Kidney (tissue), 14 donors: ENCODE results near the gene OAS3. TPM values are rescaled to one million over a fixed set of nuclear protein-coding genes. Genes with fewer than 3 reads are reported as not detected.

ENCODE experiments used
- DNase-seq, 5 donors: peaks; one replicate each; pipeline ENCODE4 v3.0.0-alpha.2; 2013 to 2020
- FAIRE-seq: peaks from 2 replicates; lab custom pipeline; 2012; peaks lifted over from hg19 to GRCh38; lab: Jason Lieb, UNC
- H3K27ac ChIP-seq, 2 donors: one replicate each; pipeline ENCODE4 v1.7.0; 2013; ENCODE audit warnings: low read depth in 2 of 2, low read length in 2 of 2, inconsistent platforms in 1 of 2
- H3K27me3 ChIP-seq: one replicate; pipeline ENCODE4 v1.7.1; 2013; ENCODE audit warnings: low read length, inconsistent platforms; ENCODE audit not compliant: control insufficient read depth, insufficient read depth
- H3K36me3 ChIP-seq, 3 donors: one replicate each; pipeline versions ENCODE4 v1.7.0 to v1.7.1; 2013; ENCODE audit warnings: low read length in 3 of 3, control low read depth in 1 of 3, inconsistent platforms in 1 of 3; ENCODE audit not compliant: insufficient read depth in 3 of 3, control insufficient read depth in 2 of 3
- H3K4me1 ChIP-seq, 3 donors: one replicate each; pipeline versions ENCODE4 v1.7.0 to v1.7.1; 2013; ENCODE audit warnings: low read length in 3 of 3, inconsistent platforms in 1 of 3, low read depth in 1 of 3; ENCODE audit not compliant: control insufficient read depth in 2 of 3, insufficient read depth in 2 of 3
- H3K4me3 ChIP-seq, 3 donors: one replicate each; pipeline versions ENCODE4 v1.7.0 to v1.8.1; 2013; ENCODE audit warnings: low read length in 3 of 3, control low read depth in 1 of 3, inconsistent platforms in 1 of 3
- H3K9ac ChIP-seq, 3 donors: one replicate each; pipeline versions ENCODE4 v1.7.0 to v1.7.1; 2013; ENCODE audit warnings: low read length in 3 of 3, control low read depth in 1 of 3, inconsistent platforms in 1 of 3
- H3K9me3 ChIP-seq, 3 donors: one replicate each; pipeline versions ENCODE4 v1.7.0 to v1.7.1; 2013; ENCODE audit warnings: low read length in 3 of 3, control low read depth in 1 of 3, inconsistent platforms in 1 of 3; ENCODE audit not compliant: control insufficient read depth in 2 of 3, insufficient read depth in 1 of 3
- intact Hi-C: fragments of 100-400 bp; cut with DNase I; formaldehyde crosslinking; loops from one replicate; pipeline ENCODE4 v1.11.1; 2022
- polyA plus RNA-seq: library from polyadenylated mRNA; stranded (reverse); fragments of 350-450 nt; fragmentation: Illumina TruSeq; extraction: RNeasy Lipid Tissue Mini Kit (QIAGEN cat#74804); gene quantifications from one replicate; pipeline ENCODE4 v1.2.3, GENCODE V29; 2014; ENCODE audit warnings: low read depth, low replicate concordance; ENCODE audit not compliant: insufficient read depth
- total RNA-seq: library from RNA; stranded (reverse); fragmentation: NEBNext Ultra II Directional; extraction: Animal tissue kit (Norgen Biotek cat#: 25700); gene quantifications from one replicate; pipeline ENCODE4 v1.2.1, GENCODE V29; 2021
- TF ChIP-seq, protein P1 (sequence below): IDR thresholded peaks from 3 replicates; pipeline ENCODE4 v1.5.1; 2012; ENCODE audit warnings: mild to moderate bottlenecking, moderate library complexity, borderline replicate concordance; ENCODE audit not compliant: insufficient read depth; ENCODE audit errors: extremely low read depth
- donor health status: control.
- donor health status: control.
- donor health status: control.
- donor health status: control.
- donor health status: control.
- donor health status: DM: yes; HTN: yes; CAD: no.
- donor health status: Normal renal cell carcinoma (clear cell type).

The OAS3 gene
- total and polyA plus RNA-seq, 2 donors from 2014 or later: 2.5 to 15.6 TPM

GRCh38 chr12:112970391-112970790, 32.1 kb downstream of the OAS3 start:
- intact Hi-C loops: no loop called here
- Histone ChIP-seq H3K4me3 (no peak overlapping the region), H3K9me3 (no peaks in the 10 kb centered on the region), H3K4me1 (no peaks in the 10 kb centered on the region), H3K27ac (no peak overlapping the region), H3K36me3 (no peaks in the 10 kb centered on the region), H3K27me3 (no peaks in the 10 kb centered on the region), H3K9ac (no peak overlapping the region)
- TF ChIP-seq, protein P1, sequence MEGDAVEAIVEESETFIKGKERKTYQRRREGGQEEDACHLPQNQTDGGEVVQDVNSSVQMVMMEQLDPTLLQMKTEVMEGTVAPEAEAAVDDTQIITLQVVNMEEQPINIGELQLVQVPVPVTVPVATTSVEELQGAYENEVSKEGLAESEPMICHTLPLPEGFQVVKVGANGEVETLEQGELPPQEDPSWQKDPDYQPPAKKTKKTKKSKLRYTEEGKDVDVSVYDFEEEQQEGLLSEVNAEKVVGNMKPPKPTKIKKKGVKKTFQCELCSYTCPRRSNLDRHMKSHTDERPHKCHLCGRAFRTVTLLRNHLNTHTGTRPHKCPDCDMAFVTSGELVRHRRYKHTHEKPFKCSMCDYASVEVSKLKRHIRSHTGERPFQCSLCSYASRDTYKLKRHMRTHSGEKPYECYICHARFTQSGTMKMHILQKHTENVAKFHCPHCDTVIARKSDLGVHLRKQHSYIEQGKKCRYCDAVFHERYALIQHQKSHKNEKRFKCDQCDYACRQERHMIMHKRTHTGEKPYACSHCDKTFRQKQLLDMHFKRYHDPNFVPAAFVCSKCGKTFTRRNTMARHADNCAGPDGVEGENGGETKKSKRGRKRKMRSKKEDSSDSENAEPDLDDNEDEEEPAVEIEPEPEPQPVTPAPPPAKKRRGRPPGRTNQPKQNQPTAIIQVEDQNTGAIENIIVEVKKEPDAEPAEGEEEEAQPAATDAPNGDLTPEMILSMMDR: no peak
- FAIRE-seq (no peak), DNase-seq (no peak)

DNA sequence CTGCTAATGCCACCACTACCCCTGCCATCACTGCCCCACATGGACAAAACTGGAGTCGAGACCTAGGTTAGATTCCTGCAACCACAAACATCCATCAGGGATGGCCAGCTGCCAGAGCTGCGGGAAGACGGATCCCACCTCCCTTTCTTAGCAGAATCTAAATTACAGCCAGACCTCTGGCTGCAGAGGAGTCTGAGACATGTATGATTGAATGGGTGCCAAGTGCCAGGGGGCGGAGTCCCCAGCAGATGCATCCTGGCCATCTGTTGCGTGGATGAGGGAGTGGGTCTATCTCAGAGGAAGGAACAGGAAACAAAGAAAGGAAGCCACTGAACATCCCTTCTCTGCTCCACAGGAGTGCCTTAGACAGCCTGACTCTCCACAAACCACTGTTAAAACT, 33.0 kb downstream of the OAS3 start:
- TF ChIP-seq, protein P1: no peak
- Histone ChIP-seq H3K36me3 (no peaks in the 10 kb centered on the region), H3K4me1 (no peaks in the 10 kb centered on the region), H3K9me3 (no peaks in the 10 kb centered on the region), H3K27me3 (no peaks in the 10 kb centered on the region), H3K27ac (no peak overlapping the region), H3K4me3 (no peak overlapping the region), H3K9ac (no peak overlapping the region)
- DNase-seq: peak in 2 of 5 donors; percentile 18 to 36
- intact Hi-C loops: no loop called here
- FAIRE-seq: no peak

DNA sequence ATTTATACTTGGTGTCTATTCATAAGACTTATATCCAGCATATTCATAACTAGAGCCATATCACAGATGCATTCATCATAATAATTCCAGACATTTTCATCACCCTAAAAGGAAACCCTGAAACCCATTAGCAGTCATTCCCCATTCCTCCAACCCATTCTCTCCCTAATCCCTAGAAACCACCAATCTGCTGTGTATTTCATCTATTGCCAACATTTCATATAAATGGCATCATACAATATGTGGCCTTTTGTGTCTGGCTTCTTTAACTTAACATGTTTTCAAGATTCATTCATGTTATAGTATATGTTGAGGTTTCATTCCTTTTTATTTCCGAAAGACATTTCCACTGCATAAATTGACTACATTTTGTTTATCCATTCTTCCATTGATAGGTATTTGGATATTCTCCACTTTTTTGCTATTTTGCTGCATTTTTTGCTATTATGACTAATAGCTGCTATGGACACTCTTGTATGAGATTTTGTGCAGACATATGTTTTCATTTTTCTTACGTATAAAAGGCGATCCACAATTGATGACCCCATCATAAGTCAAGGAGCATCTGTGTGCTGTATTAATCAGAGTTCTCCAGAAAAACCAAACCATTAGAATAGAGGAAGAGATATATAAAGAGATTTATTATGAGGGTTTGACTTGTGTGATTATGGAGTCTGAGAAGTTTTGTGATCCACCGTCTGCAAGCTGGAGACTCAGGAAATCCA, 34.9 kb downstream of the OAS3 start:
- Histone ChIP-seq H3K9ac (no peak overlapping the region), H3K4me3 (no peak overlapping the region), H3K4me1 (peaks cover 0 to 5% (median 0%) of the 10 kb centered on the region in 3 donors), H3K27me3 (no peaks in the 10 kb centered on the region), H3K27ac (no peak overlapping the region), H3K36me3 (no peaks in the 10 kb centered on the region), H3K9me3 (no peaks in the 10 kb centered on the region)
- DNase-seq (no peak), FAIRE-seq (no peak)
- TF ChIP-seq, protein P1: no peak
- intact Hi-C loops: no loop called here
